ENCODE results near the gene EPHA2. TPM values are rescaled to one million over a fixed set of nuclear protein-coding genes. Genes with fewer than 3 reads are reported as not detected.
"Not testable (repeated sequence)": the region's sequence is repeated elsewhere in the genome, so short reads cannot be mapped to it uniquely, and the experiment has no call there.

EPHA2 gene
- total RNA-seq, 1 experiment from 2014 or later = 63.5 TPM

DNA sequence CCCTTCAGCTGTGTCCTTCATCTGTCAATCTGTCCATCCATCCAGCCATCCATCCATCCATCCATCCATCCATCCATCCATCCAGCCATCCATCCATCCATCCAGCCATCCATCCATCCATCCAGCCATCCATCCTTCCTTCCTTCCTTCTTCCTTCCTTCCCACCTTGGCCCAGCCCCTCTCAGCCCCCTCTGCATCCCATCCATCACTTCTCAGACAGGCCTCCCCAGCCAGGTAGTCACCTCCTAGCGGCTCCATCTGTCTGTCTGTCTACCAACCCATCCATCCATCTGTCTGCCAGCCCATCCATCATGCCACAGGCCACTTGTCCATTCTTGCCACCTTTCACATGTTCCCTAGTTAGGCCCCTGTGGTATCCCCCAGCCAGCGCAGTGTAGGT is 10.2 kb upstream of the EPHA2 start:
- H3K27me3 ChIP-seq (ENCODE audit: control insufficient read depth, insufficient read depth, low read length) = no peaks in the 10 kb centered on the region
- no peak for DNase-seq

DNA sequence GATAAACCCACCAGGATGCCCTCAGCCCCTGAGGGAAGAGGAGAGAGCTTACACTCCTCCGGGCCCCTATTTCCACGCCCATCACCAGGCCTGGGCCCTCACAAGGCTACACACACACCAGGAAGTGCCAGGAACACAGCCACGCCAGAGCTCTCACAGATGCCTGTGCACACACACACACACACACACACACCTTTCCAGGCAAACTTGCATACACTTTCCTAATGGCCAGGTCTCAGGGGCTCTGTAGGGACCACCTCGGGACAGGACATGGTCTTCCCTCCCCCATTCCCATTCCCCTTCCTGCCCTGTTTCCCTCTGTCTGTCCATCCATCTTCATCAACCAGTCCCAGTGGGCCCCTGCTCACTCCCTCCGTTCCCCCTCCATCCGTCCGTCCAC is 9.7 kb upstream of the EPHA2 start:
- no peak overlapping the region for H3K4me3 ChIP-seq (ENCODE audit: insufficient read depth, low read depth, low read length)
- no peak for DNase-seq
- no peaks in the 10 kb centered on the region for H3K27me3 ChIP-seq (ENCODE audit: control insufficient read depth, insufficient read depth, low read length)
- no peaks in the 10 kb centered on the region for H3K36me3 ChIP-seq (replicated peaks; ENCODE audit: control insufficient read depth, insufficient read depth, low read length)

More for the DNA sequence above, 10.2 kb upstream of the EPHA2 start:
- no peaks in the 10 kb centered on the region for H3K36me3 ChIP-seq (replicated peaks; ENCODE audit: control insufficient read depth, insufficient read depth, low read length)
- H3K4me3 ChIP-seq (ENCODE audit: insufficient read depth, low read depth, low read length) = no peak overlapping the region

DNA sequence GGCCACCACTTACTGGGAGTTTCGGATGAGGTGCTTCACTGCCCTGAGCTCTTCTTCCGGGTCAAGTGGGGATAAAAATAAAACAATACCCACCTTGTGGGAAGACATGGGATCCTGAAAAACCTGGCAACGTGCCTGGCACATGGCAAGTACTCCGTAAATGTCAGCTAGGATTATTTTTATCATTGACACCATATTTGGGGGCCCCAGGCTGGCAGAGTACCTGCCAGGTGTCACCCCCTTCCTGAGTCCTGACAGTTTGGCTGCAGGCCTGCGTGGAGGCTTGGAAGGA is 9.2 kb upstream of the EPHA2 start:
- Histone ChIP-seq H3K36me3 (replicated peaks; ENCODE audit: control insufficient read depth, insufficient read depth, low read length) (no peaks in the 10 kb centered on the region), H3K4me3 (ENCODE audit: insufficient read depth, low read depth, low read length) (no peak overlapping the region), H3K27me3 (ENCODE audit: control insufficient read depth, insufficient read depth, low read length) (no peaks in the 10 kb centered on the region)
- no peak for DNase-seq

DNA sequence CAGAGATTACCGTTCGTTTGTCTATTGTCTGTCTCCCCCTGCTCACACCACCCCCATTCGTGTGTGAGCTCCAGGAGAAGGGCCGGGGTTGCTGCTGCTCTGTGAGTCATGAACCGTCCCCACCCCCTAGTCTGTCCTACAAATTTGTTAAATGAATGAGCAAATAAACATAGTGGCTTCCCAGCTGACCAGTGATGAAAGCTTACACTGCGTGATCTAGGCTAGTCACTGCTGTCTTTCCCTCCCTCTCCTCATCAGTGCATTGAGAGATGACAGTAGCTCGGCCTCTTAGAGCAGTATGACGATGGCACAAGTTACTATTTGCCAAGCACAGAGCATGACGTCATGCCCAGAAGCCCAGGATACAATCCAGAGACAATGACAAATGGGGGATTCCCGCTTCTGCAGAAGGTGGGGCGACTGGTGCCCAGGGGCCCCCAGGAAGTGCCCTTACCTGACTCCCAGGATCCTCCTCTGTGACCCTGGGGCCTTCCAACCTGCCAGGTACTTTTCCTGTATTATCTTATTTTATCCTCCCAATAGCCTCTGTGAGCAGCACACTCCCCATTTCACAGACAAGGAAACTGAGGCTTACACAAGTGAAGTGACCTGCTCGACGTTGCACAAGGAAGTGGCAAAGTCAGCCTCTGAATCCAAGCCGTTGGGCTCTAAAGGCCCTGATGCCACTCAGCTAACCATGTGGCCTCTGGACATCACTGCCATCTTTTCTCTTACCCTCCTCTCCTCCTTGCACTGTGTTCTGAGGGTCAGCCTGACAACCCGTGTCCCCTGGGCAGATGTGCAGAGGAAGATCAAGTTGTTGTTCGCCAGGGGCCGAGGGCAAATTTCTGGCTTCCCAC is 8.6 kb upstream of the EPHA2 start:
- Histone ChIP-seq H3K4me3 (ENCODE audit: insufficient read depth, low read depth, low read length) (no peak overlapping the region), H3K27me3 (ENCODE audit: control insufficient read depth, insufficient read depth, low read length) (no peaks in the 10 kb centered on the region), H3K36me3 (replicated peaks; ENCODE audit: control insufficient read depth, insufficient read depth, low read length) (no peaks in the 10 kb centered on the region)
- DNase-seq = peak; percentile 51

DNA sequence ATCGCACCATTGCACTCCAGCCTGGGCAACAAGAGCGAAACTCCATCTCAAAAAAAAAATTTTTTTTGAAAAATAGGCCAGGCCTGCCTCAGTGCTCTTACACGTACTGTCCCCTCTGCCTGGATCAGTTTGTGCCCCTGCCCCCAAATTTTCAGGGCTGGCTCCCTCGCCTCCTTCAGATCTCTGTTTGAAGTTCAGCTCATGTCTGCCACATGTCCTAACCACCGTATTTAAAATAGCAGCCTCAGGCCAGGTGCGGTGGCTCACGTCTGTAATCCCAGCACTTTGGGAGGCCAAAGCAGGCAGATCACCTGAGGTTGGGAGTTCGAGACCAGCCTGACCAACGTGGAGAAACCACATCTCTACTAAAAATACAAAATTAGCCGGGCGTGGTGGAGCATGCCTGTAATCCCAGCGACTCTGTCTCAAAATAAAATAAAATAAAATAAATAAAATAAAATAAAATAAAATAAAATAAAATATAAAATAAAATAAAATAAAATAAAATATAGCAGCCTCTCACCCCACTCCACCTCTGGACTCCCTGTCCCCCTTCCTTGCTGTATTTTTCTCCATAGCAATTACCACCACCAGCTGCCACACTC is 7.8 kb upstream of the EPHA2 start:
- DNase-seq; H3K27me3 ChIP-seq (ENCODE audit: control insufficient read depth, insufficient read depth, low read length); H3K36me3 ChIP-seq (replicated peaks; ENCODE audit: control insufficient read depth, insufficient read depth, low read length); H3K4me3 ChIP-seq (ENCODE audit: insufficient read depth, low read depth, low read length): not testable (repeated sequence)

DNA sequence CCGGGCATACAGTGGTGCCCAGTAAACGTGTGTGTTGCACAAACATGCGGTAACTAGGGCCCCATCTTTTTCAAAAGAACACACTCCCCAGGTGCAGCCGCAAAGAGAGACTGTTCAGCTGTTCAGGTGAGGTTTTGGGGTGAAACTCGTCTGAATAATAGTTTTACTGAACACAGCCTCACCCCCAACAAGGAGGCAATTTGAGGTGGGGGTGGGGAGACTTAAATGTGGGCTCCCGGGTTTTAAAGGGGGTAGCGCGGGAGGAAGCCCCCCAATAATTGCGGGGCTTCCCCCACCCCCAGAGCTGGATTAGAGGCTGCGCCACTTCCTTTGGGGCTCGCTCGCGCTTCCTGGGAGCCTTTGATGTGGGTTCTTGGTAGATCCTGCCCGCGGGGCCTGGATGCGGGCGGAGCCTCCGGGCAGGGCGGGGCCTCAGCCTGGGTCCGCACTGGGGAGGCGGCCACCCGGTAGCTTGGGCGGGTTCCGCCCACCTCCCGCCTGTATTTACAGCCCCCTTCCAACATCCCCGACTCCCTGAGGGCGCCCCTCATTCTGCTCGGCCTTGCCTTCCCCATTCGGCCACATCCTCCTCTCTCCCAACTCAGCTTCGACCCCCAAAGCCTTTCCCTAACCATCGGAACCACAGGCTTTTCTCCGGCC is 6.4 kb upstream of the EPHA2 start:
- peak; percentile 96 for DNase-seq
- peak overlapping the region; percentile 29 for H3K4me3 ChIP-seq (ENCODE audit: insufficient read depth, low read depth, low read length)
- no peaks in the 10 kb centered on the region for H3K36me3 ChIP-seq (replicated peaks; ENCODE audit: control insufficient read depth, insufficient read depth, low read length)
- H3K27me3 ChIP-seq (ENCODE audit: control insufficient read depth, insufficient read depth, low read length) = no peaks in the 10 kb centered on the region

DNA sequence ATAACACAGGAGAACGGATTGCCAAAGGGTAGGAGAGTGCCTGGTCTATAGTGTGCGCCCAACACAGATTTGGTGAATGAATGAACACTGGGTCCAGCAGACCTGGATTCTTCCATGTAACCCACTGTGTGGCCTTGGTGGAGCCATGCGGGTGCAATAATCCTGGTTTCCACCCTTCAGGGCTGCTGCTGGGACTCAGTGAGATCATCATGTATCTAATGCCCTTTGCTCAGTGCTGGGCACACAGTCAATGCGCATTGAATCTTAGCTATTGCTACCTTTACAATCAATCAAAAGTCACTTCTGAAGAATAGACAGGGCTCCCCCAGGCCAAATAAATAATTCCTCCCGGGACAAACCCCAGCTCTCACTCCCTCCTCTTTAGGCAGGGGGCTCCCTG is 5.8 kb upstream of the EPHA2 start:
- Histone ChIP-seq H3K4me3 (ENCODE audit: insufficient read depth, low read depth, low read length) (no peak overlapping the region), H3K27me3 (ENCODE audit: control insufficient read depth, insufficient read depth, low read length) (0 out of 2 replicates have a peak, but pooled peaks cover 1% of the 10 kb centered on the region), H3K36me3 (replicated peaks; ENCODE audit: control insufficient read depth, insufficient read depth, low read length) (no peaks in the 10 kb centered on the region)
- no peak for DNase-seq

DNA sequence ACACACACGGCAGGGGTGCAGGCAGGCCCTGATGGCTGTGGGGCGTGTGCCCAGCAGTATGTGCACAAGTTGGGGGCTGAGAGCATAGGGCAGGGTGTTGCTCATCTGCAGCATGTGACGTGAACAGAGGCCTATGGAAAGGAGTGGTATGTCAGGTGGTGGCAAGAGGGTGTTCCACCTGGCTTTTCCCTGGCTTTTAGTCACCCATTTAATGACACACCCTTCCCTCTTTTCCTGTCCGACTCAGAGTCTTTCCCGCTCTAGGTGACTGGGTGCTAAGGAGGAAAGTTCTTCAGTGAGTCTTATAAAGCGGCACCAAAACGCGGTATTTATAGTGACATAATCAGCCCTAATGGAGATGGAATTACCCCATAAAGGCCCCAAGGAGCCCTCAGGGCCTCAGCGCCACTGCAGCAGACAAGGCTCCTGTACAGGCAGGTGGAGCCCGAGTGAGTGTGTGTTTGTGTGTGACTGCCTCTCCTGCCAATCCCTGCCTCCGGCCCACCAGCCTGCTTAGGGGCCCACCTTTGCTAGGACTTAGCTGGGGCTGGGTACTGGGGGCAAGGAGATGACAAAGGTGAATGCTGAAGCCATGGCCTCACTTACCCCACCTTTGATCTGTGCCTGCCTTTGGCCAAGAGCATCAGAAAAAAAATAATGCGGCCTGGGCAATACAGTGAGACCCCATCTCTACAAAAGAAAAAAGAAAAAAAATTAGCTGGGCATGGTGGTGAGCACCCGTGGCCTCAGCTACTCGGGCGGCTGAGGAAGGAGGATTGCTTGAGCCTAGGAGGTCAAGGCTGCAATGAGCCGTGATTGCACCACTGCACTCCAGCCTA is 3.3 kb upstream of the EPHA2 start:
- Histone ChIP-seq H3K36me3 (replicated peaks; ENCODE audit: control insufficient read depth, insufficient read depth, low read length) (no peaks in the 10 kb centered on the region), H3K4me3 (ENCODE audit: insufficient read depth, low read depth, low read length) (no peak overlapping the region), H3K27me3 (ENCODE audit: control insufficient read depth, insufficient read depth, low read length) (peaks cover 1% of the 10 kb centered on the region; the same call in 1 of the 2 replicates)
- no peak for DNase-seq

DNA sequence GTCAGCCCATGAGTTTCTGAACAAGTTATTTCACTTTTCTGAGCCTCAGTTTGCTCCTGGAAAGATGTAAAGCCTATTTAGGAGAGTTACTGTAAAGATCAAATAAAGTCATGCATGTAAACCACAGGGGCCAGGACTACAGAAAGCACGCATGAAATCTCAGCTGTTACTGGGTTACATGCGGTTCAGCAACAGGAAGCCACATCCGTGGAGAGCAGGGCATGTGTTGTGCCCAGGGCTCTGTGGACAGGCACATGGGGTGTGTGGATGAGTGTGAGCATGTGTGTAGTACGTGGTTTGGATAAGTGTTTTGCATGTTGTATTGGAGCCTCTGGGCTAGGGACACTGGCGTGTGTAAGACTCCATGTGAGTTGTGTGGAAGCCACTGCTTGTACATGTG is 2.2 kb upstream of the EPHA2 start:
- Histone ChIP-seq H3K4me3 (ENCODE audit: insufficient read depth, low read depth, low read length) (no peak overlapping the region), H3K27me3 (ENCODE audit: control insufficient read depth, insufficient read depth, low read length) (peaks cover 1% of the 10 kb centered on the region; the same call in 1 of the 2 replicates), H3K36me3 (replicated peaks; ENCODE audit: control insufficient read depth, insufficient read depth, low read length) (no peaks in the 10 kb centered on the region)
- no peak for DNase-seq

DNA sequence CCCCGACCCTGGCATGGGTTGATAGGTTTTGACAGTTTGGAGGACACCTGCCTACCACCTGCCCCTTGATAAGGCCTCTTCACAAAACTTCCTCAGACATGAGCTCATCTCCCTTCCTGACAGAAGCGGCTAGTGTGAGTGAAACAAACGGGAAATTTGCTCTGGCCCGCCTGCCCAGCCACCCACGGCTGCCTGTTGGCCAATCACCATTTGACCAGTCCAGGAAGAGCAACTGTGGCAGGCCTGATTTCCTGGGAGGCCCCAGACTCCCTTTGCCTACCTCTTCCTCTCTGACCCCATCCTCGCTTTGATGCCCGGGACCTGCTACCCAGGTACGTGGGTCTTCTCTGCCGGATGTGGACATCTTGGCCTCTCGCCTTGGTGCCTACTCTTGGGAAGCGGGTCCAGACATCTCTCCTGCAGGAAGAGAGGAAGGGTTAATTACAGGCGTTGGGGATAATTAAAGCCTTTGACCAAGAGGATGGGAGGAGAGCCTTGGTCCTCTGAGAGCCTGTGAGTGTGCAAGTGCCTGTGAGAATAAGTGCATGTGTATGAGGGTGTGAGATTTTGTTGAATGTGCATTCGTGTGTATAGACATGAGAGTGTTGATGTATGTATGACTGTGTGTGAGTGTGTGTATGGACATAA is 1.1 kb upstream of the EPHA2 start:
- no peaks in the 10 kb centered on the region for H3K36me3 ChIP-seq (replicated peaks; ENCODE audit: control insufficient read depth, insufficient read depth, low read length)
- peak; percentile 53 for DNase-seq
- peaks cover 1% of the 10 kb centered on the region; the same call in 1 of the 2 replicates for H3K27me3 ChIP-seq (ENCODE audit: control insufficient read depth, insufficient read depth, low read length)
- H3K4me3 ChIP-seq (ENCODE audit: insufficient read depth, low read depth, low read length) = no peak overlapping the region

DNA sequence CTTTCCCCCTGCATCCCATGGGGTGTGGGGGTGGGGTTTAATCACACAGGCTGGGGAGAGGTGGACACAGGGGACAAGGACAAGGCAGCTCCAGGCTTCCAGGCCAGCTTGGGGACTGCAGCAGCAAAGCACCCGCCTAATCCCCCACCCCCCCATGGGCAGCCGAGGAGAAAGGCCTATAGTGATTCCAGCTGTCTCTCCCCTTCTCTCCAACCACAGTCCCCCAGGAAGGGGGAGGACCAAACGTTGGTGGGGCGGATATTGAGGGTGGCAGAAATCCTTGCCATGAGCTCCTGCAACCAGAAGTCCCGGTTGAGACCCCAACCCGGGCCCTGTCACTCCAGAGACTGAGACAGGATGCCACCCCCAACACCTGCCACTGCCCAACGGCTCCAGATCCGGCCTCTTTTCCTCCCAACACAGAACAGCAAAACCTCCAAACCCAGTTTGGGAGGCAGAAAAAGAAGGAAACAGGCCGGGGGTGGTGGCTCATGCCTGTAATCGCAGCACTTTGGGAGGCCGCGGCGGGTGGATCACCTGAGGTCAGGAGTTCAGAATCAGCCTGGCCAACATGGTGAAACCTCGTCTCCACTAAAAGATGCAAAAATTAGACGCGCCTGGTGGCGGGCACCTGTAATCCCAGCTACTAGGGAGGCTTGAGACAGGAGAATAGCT is 1.7 kb downstream of the EPHA2 start:
- Histone ChIP-seq H3K36me3 (replicated peaks; ENCODE audit: control insufficient read depth, insufficient read depth, low read length) (peaks cover 5% of the 10 kb centered on the region), H3K4me3 (ENCODE audit: insufficient read depth, low read depth, low read length) (peak overlapping the region; percentile 96), H3K27me3 (ENCODE audit: control insufficient read depth, insufficient read depth, low read length) (peaks cover 1% of the 10 kb centered on the region; the same call in 1 of the 2 replicates)
- DNase-seq = peak; percentile 73

DNA sequence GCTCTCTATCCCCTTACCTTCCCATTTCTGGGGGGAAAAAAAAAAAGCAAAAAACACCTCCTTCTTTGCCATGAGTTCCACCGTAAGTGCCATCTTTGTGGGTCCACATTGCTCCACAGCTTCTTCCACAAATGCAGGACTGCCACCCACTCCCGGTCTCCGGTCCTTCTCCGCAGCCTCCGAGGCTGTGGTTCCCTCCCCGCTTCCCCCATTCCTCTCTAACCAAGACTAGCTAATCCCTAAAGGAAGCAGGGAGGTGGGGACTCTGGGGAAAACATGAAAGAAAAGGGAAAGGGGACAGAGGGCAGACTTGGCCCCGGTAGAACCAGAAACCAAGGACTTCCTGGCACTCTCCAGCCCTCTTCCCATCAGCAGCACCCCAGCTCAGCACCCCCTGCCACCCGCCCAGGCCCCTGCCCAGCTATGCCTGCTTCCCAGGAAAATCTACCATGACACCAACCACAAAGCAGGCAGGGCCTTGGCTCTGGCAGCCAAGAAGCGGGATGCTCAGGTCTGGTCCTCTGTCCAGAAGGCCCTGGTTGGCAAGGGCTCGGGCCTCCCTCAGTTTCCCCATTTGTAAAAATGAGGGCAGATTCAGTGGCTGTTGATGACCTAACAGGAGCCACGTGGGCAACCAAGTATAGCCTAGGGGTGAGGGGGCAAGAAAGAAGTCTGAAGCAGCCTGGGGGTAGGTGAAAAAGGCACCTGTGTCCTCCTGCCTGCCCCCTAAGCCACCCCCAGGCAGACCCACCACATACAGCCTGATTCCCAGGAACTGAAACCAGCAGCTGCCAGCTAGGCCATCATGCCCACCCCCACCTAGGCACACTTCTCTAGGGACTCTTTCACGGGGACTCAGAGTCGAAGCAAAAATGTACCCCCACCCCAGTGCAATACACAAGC is 2.5 kb downstream of the EPHA2 start:
- Histone ChIP-seq H3K36me3 (replicated peaks; ENCODE audit: control insufficient read depth, insufficient read depth, low read length) (peaks cover 11% of the 10 kb centered on the region), H3K27me3 (ENCODE audit: control insufficient read depth, insufficient read depth, low read length) (peaks cover 1% of the 10 kb centered on the region; the same call in 1 of the 2 replicates), H3K4me3 (ENCODE audit: insufficient read depth, low read depth, low read length) (peak overlapping the region; percentile 96)
- DNase-seq = peak; percentile 82
